Inflammatory macrophage treated with lipopolysaccharide for 4 hours (primary cell): ENCODE measurements around the gene TEKT1.
A peak's percentile ranks its signal among the peaks of the same experiment; 100 is the strongest.
"Not testable (repeated sequence)": the region's sequence is repeated elsewhere in the genome, so short reads cannot be mapped to it uniquely, and the experiment has no call there.

Source experiments
- DNase-seq: peaks from one replicate; pipeline ENCODE4 v3.0.0-alpha.2; 2020

Gene TEKT1

DNA sequence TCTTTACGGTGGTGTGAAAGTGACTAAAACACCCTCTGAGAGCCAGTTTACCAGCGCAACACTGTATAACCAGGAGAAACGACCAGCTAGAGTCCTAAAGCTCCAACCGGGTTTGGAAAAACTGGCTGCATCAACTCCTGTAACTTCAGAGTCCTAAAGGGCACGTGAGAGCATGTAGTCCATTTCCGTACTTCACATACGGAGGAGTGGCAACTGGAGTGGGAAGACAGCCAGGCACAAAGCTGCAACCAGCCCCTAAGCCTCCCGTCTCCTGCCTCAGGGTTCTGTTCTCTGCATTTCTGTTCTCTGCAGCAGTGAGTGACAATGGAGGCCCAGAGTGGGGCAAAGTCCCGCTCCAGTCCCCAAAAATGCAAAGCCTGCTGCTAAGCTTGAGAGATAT, 19.2 kb downstream of the TEKT1 start:
- DNase-seq: no peak

GRCh38 chr17:6811510-6811909, 20.0 kb downstream of the TEKT1 start:
- no peak for DNase-seq

DNA sequence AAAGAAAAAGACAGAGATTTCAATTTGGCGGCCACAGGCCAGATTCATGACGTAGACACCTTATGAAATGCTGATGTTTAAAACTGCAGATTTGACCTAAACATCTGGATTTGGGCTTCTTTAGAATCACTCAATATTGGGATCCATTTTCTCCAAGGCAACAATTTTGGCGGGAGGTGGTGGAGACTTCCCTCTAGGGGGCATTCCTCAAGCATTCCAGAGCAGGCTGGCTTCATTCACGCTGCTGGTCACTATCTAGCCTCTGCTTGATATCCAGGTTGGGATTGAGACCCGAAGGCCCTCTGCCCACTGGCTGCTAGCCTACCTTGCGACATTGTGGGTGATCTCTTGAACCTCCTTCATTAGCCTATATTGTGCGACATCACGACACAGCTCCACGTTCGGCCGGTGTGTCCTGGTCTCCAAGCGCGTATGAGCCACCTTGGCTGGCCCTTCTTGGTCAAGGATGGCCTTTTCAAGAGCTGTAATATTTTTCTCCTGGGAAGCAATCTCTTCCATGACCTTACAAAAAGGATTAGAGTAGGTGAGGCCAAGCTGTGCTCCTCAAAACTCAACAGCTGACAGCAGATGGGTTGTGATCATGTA, 31.0 kb downstream of the TEKT1 start:
- DNase-seq: no peak

GRCh38 chr17:6799738-6800137, 31.8 kb downstream of the TEKT1 start:
- DNase-seq: no peak

DNA sequence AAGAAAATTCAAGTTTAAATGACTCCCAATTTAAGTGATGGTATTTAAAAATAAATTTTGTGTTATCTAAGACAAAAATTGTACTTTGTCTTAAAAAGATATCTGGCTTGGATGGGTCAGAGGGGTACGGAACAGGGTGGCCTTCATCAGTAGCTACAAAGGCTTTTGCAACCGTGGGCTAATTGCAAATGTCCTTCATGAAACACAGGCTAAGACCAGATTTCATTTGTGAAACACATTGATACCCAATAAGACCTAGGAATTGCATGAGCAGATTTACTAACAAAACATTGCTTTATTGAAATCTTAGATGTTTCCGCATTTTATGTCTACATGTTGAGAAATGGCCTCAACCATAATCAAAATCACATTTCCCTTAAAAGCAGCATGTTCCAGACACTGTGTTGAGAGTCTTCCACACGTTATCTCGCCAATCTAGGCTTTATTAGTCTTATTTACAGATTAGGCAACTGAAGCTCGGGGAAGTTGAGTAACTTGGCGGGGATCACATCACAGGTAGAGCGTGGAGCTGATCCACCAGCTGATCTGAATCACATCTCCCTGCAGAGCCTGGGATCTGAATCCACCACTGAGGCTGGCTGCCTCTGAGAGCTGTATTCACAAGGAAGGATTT, 33.7 kb downstream of the TEKT1 start:
- no peak for DNase-seq

GRCh38 chr17:6796887-6797490, 34.5 kb downstream of the TEKT1 start:
- no peak for DNase-seq

GRCh38 chr17:6796017-6796886, 35.3 kb downstream of the TEKT1 start:
- DNase-seq: no peak

- DNase-seq: no peak
Observed at GRCh38 chr17:6793748-6794493, 37.6 kb downstream of the TEKT1 start.

DNA sequence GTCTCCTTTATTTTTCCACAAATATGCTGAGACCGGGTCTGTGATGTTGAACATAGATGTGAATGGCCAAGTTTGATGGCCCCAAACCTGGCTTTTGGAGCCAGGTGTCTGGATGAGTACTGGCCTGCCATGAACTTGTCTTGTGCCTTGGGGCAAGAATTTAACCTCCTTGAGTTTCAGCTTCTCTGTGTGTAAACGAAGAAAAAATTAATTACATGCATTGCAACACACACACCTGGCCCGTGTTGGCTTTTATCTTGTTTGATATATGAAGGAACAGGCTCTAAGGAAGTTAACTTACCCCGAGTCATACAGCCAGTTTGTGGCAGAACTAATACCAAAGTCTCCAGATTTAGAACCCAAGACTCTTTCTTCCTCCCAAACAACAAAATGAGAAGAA, 42.4 kb downstream of the TEKT1 start:
- no peak for DNase-seq

GRCh38 chr17:6787081-6787693, 44.3 kb downstream of the TEKT1 start:
- DNase-seq: no peak

DNA sequence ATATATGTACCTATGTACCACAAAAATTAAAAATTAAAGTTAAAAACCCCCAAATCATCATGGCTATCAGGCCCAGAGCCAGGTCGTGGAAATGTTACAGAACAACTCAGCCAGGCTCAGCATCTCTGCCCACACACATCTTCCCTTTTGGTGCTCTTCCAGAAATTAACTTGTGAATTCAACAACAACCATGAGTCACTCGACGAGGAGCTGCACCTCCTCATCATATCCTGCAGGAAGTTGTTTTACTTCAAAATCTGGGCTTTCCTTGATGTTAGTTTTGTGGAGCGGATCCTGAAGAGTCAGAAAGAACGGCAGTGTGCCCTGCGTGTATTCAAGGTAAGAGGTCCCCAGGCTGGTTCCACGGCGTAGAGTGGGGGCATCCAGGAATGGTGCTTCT, 44.9 kb downstream of the TEKT1 start:
- no peak for DNase-seq

GRCh38 chr17:6782244-6782643, 49.3 kb downstream of the TEKT1 start:
- DNase-seq: no peak

DNA sequence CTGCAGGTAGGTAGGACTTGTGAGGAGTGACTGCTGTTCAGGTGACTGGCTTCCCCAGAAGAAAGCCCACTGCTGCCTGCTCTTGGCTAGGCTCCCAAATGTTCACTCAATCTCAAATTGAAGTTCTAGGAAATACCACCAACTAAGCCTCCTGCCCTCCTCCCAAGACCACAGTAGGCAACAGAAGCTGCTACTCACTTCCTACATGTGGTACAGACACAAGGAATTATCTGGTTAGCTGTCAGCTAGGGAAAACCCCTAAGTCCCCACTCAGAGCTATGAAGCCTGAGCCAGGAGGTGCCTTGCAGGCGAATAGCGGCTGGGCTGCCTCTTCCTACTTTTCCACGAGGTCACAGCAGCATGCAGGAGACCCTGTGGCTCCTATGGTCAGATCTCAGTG, 50.6 kb downstream of the TEKT1 start:
- DNase-seq: peak; percentile 41

DNA sequence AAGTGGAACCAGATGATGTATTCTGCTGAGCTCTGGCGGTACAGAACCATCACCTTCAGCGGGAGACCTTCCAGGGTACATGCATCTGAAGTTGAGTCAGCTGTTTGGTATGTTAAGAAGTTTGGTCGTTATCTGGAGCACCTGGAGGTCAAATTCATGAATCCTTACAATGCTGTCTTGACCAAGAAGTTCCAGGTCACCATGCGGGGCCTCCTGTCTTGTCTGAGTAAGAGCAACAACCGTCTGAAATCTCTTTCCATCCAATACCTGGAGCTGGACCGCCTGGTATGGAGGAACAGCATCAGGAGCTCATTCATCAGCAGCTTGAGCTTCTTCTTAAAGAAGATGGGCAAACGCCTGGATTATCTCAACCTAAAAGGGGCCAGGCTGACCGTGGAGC, 51.5 kb downstream of the TEKT1 start:
- no peak for DNase-seq

GRCh38 chr17:6779411-6779810, 52.1 kb downstream of the TEKT1 start:
- no peak for DNase-seq

DNA sequence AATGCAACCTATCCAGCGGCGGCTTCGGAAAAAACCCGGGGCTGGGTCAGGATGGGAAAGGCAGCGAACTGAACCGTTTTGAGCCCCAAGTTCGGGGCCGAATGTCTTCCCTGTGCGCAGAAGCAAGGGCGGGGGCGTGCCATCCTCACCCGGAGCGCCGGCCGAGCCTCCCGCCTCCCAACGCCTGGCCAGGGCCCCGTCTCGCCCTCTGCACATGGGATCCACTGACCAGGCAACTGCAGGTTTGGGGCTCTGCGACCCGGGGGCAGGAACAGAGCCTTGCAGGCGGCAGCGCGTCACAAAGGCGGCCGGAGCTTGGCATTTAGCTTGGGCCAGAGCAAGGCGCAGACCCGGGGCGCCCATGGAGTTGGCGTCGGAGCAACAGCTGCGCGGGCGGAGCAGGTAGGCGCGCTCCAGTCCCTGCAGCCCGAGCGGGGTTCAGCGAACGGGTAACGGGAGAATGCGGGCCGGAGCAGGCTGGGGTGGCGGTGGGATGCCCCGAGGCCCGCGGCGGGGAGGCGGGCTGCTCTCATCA, 55.6 kb downstream of the TEKT1 start, which contains the start of gene FBXO39:
Gene FBXO39, plus strand, starts transcription at position 345 of the 535 bp plus-strand sequence. CDS start 3,654 bp downstream, outside the sequence.
- peak; percentile 46 for DNase-seq

- DNase-seq: not testable (repeated sequence)
Observed at GRCh38 chr17:6774906-6775305, 56.6 kb downstream of the TEKT1 start.

DNA sequence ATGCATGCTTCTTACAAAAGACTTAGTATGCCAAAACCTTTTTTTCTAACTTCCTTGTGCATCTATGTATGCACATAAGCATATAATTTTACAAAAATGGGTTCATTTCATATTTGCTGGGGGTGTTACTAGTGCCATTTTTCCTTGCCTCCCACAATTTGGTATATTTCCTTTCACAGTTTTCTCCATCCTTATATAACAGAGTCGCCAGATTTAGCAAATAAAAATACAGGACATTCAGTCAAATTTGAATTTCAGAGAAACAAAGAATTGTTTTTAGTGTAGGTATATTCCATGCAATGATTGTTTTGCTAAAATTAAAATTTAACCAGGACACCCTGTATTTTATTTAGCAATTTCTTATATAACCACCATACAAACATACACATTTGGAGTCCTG, 59.5 kb downstream of the TEKT1 start:
- no peak for DNase-seq

- DNase-seq: no peak
Observed at GRCh38 chr17:6768447-6768846, 63.1 kb downstream of the TEKT1 start.

DNA sequence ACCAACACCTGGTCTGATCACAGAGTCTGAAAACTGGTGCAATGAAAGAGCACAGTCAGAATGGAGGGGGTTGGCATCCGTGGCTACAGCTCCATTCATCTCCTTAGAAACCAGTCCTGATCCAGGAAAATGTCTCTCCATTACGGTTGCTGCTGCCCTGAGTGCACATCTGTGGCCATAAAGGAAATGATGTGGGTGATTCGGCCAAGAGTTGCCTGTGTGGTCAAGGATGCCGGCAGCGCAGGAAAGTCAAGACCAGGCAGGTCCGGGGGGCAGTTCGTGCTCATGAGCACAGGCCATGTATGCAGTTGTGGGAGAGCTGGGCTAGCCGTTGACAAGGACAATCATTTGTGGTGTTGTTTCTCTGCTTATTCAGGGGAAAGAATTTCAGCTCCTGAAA, 69.8 kb downstream of the TEKT1 start:
- no peak for DNase-seq

DNA sequence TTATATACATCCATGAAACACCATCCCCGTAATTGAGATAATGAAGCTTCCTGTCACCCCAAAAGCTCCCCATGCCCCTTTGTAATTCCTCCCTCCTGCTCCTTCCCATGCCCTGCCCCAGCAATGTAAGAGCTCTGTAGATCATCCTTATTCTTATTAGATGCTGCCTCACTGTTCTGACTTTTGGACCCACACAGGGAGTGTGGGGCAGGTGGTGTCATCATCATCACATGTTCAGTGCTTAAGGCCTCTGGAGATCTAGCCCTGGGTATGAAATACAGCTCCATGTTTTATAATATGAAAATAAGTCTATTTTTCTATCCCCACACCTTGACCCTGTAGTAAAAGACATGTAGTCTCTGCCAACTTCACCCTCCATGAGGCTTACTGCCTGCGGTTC, 73.8 kb downstream of the TEKT1 start:
- no peak for DNase-seq

DNA sequence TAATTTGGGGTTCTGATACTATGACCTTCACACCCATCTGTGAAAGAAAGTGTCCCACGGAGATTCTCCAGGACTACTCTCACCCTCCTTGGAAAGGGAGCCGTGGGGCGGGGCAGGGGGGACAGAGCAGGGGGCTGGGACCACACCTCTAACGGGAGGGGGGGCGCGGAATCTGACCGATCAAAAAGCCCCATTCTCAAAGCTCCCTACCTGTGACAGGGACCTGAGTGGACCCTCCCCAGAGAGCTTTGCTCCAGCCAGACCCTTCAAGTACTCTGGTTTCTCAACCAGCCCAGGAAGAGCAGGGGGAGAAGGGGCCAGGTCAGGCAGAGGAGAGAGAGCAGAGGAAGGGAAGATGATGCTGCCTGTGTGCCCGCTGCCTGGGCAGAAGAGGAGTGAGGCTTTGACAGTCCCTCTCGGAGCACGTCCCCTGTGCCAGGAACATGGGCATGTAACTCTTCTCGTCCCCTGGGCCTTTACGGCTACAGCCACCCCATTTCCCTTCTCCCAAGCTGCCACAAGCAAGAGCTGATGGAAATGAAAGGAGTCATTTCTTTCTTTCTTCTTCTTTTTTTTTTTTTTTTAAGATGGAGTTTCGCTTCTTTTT, 75.0 kb downstream of the TEKT1 start:
- DNase-seq: peak; percentile 46
